Epithelial cell of esophagus (primary cell): ENCODE data around the gene UBAC1.
"Not testable (repeated sequence)": the region's sequence is repeated elsewhere in the genome, so short reads cannot be mapped to it uniquely, and the experiment has no call there.

ENCODE experiments used
- DNase-seq: peaks from one replicate; pipeline ENCODE4 v3.0.0; 2010; ENCODE audit warnings: low read depth
- H3K4me3 ChIP-seq: 2 replicates; pipeline ENCODE4 v1.5.1; 2011; ENCODE audit warnings: mild to moderate bottlenecking, low read length, control low read depth
- TF ChIP-seq, protein P1 (sequence below): IDR thresholded peaks from 2 replicates; pipeline ENCODE4 v1.5.1; 2011; ENCODE audit warnings: low read depth, mild to moderate bottlenecking, low read length, control low read depth, inconsistent platforms; ENCODE audit not compliant: insufficient read depth; ENCODE audit errors: missing control alignments

The UBAC1 gene

DNA sequence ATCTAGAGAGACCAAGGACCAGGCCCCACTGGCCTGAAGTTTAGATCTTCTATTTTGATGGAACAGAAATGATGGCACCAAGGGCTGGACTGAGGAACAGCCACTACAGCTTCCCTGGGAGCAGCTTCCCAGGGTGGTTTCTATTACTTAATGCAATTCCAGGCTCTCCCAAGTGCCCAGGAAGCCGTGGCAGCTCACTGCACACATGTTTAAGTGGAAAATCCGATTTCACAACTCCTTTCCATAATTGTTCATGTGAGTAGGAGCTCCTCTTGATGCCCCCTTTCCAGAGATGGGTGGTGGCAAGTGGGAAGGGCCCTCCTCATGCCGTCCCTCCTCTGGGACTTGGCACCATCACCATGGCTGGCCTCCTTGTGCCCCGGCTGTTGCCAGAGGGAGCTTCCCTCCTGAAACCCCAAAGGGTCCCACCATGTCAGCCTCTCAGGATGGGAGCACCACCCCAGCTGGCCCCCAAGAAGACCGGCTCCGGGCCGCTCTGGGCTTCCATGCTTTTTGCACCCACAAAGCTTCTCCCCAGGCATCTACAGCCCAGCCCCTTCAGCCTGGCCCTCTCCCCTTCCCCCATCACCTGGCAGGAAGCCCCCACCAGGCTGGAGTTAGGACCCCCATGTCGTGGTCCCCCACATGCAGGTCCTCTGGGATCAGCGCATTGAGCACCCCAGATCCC, 9.1 kb upstream of the UBAC1 start:
- H3K4me3 ChIP-seq: no peak overlapping the region
- DNase-seq: no peak
- TF ChIP-seq, protein P1, sequence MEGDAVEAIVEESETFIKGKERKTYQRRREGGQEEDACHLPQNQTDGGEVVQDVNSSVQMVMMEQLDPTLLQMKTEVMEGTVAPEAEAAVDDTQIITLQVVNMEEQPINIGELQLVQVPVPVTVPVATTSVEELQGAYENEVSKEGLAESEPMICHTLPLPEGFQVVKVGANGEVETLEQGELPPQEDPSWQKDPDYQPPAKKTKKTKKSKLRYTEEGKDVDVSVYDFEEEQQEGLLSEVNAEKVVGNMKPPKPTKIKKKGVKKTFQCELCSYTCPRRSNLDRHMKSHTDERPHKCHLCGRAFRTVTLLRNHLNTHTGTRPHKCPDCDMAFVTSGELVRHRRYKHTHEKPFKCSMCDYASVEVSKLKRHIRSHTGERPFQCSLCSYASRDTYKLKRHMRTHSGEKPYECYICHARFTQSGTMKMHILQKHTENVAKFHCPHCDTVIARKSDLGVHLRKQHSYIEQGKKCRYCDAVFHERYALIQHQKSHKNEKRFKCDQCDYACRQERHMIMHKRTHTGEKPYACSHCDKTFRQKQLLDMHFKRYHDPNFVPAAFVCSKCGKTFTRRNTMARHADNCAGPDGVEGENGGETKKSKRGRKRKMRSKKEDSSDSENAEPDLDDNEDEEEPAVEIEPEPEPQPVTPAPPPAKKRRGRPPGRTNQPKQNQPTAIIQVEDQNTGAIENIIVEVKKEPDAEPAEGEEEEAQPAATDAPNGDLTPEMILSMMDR: no peak

DNA sequence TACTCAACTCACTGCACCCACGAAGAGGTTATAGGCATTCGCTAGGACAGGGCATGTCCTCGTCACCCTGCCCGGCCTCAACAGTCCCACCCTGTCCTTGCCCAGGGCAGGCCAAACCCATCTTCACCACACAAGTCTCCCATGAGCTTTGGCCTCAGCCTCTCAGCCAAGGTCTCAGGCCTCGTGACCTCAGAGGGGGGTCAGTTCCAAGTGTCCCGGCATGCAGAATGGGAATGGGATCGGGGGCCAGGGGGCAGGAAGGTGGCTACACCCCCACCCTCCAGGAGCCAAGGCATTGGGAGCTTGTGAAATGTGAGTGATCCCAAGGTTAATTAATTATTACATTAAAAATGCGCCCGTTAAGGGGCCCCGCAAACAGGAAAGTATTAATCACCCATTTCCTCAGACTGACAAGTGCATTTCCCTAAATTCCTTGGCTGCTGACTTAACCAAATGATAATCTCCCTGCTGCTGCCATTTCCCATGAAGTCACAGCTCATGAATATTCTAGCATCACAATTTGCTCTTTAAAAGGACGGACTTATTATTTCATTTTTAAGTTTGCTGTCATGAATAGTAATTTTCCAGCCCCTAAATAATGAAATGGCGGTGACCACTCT, 8.0 kb upstream of the UBAC1 start:
- no peak for DNase-seq
- TF ChIP-seq, protein P1: no peak
- H3K4me3 ChIP-seq: no peak overlapping the region

DNA sequence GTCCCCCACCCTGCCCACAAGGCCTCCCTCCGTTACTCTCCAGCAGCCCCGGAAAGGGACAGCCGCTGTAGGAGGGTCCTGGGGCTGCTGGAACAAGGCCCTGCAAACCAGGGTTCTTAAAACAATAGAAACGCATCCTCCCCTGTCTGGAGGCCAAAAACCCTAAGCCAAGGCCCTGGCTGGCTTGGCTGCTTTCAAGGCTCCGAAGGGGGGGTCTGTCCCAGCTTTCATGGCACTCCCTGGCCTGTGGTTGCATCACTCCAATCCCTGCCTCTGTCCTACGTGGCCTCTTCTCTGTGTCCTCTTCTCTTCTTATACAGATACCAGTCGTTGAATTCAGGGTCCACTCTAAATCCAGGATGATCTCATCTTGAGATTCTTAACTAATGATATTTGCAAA, 7.4 kb upstream of the UBAC1 start:
- no peak overlapping the region for H3K4me3 ChIP-seq
- DNase-seq: no peak
- TF ChIP-seq, protein P1: no peak

GRCh38 chr9:135968083-135968476, 6.9 kb upstream of the UBAC1 start:
- DNase-seq: no peak
- no peak overlapping the region for H3K4me3 ChIP-seq
- TF ChIP-seq, protein P1: no peak

DNA sequence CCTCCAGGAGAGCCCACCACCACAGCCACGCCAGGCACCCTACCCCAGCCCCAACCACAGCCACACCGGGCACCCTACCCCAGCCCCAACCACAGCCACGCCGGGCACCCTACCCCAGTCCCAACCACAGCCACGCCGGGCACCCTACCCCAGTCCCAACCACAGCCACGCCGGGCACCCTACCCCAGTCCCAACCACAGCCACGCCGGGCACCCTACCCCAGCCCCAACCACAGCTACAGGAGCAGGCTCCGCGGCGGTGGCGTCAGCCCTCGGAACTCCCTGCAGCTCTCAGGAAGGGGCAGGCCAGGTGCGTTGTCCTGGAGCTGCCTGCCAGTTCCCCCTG, 5.7 kb upstream of the UBAC1 start:
- not testable (repeated sequence) for H3K4me3 ChIP-seq, DNase-seq

DNA sequence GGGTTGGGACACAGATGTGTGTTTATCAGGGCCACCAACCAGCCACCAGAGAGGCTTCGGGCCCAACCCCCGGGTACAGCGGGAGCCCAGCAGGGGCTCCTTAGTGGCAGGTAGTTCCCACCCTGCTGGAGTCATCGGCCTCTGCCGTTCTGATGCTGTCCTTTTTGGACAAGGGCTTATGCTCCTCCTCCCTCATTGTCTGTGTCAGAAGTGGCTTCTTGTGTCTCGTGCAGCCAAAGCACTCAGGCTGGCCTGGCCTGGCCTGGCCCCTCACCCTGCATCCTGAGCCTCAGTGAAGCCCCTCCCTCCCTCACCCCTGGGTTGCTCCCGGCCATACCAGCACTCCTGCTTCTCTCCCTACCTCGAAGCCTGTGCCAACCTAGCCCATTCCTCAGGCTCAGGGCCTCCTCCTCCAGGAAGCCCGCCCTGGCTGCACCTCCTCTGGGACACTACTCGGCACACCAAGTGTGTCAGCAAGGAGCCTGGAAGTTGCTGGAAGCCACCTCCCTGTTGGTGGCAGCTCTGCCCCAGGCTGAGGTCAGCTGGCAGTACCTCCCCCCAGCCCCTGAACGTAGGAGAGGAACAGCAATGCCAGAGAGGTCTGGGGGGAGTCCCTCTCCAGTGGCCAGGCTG, 4.1 kb upstream of the UBAC1 start:
- no peak overlapping the region for H3K4me3 ChIP-seq
- no peak for DNase-seq
- TF ChIP-seq, protein P1: no peak

- TF ChIP-seq, protein P1: no peak
- DNase-seq: no peak
Observed at GRCh38 chr9:135963938-135964337, 2.8 kb upstream of the UBAC1 start.

More at GRCh38 chr9:135963938-135964337, 2.8 kb upstream of the UBAC1 start:
- H3K4me3 ChIP-seq: no peak overlapping the region
